K562 (cell line): ENCODE measurements around the gene WWOX. TPM values are rescaled to one million over a fixed set of nuclear protein-coding genes. Genes with fewer than 3 reads are reported as not detected.

Source experiments
- ATAC-seq: fragments of 200-7000 bp; cut with Tn5 transposase; 3 replicates; pipeline ENCODE4 v1.9.1; 2020; ENCODE audit warnings: moderate library complexity
- BruUV-seq: library from RNA; stranded (reverse); fragments of 400-500 nt; replicated peaks from 2 replicates; lab custom pipeline; 2021; lab: Mats Ljungman, UMichigan
- CTCF ChIA-PET: fragments of 300-600 bp; formaldehyde crosslinking; extraction: SDS; loops from one replicate; lab custom pipeline; 2021; ENCODE audit warnings: low intra/inter-chr PET ratio; lab: Yijun Ruan, JAX
- POLR2A ChIA-PET: fragments of 300-600, 350-650 bp; sonication (Branson Sonifier 250); formaldehyde crosslinking; extraction: SDS; loops from one replicate; lab custom pipeline; 2021; ENCODE audit warnings: antibody characterized with exemption, inconsistent platforms; lab: Yijun Ruan, JAX
- DNase-seq, 4 experiments: peaks; one replicate each; pipeline versions ENCODE4 v3.0.0 to v3.0.0-alpha.2; 2011 to 2018; ENCODE audit warnings: low spot score in 3 of 4, mixed read lengths in 3 of 4; ENCODE audit errors: extremely low read depth in 1 of 4
- FAIRE-seq: peaks from 2 replicates; lab custom pipeline; 2011; peaks lifted over from hg19 to GRCh38; lab: Jason Lieb, UNC
- H2AFZ ChIP-seq: 2 replicates; pipeline ENCODE4 v1.6.0; 2011; ENCODE audit warnings: low read depth, low read length, control low read depth, inconsistent platforms
- H3K27ac ChIP-seq: fragments of 200-600 bp; 3 replicates; pipeline ENCODE4 v1.8.0; 2011; ENCODE audit warnings: low read depth, mild to moderate bottlenecking, control low read depth, inconsistent platforms, low read length, moderate library complexity, mixed read lengths; ENCODE audit errors: extremely low read depth
- H3K27me3 ChIP-seq, 2 experiments: fragments of 300-600 bp in 1 of 2; 2 replicates in 1 of 2; 3 replicates in 1 of 2; pipeline versions ENCODE4 v1.6.0 to v1.8.0; 2011; ENCODE audit warnings: inconsistent platforms in 2 of 2, low read length in 2 of 2, mild to moderate bottlenecking in 1 of 2, mixed read lengths in 1 of 2, moderate library complexity in 1 of 2; ENCODE audit not compliant: control insufficient read depth in 2 of 2, insufficient read depth in 2 of 2
- H3K36me3 ChIP-seq: fragments of 300-600 bp; 3 replicates; pipeline ENCODE4 v1.8.0; 2011; ENCODE audit warnings: mild to moderate bottlenecking, low read length, inconsistent platforms; ENCODE audit not compliant: control insufficient read depth, insufficient read depth
- H3K4me1 ChIP-seq, 2 experiments: fragments of 200-600 bp in 1 of 2; replicated peaks in 1 of 2; 2 replicates in 1 of 2; 3 replicates in 1 of 2; pipeline versions ENCODE4 v1.5.1 to v1.8.0; 2011; ENCODE audit warnings: inconsistent platforms in 2 of 2, low read length in 2 of 2, mild to moderate bottlenecking in 1 of 2, mixed read lengths in 1 of 2, moderate library complexity in 1 of 2; ENCODE audit not compliant: control insufficient read depth in 2 of 2, insufficient read depth in 2 of 2
- H3K4me2 ChIP-seq: 2 replicates; pipeline ENCODE4 v1.6.1; 2011; ENCODE audit warnings: low read length, control low read depth, inconsistent platforms, mixed read lengths; ENCODE audit not compliant: insufficient read depth
- H3K4me3 ChIP-seq: fragments of 200-600 bp; sonication (generic), shearing (Covaris generic); 2 replicates; pipeline ENCODE4 v1.5.1; 2016; ENCODE audit warnings: control low read depth, inconsistent platforms
- H3K79me2 ChIP-seq: fragments of 200-600 bp; 3 replicates; pipeline ENCODE4 v1.8.0; 2011; ENCODE audit warnings: low read length, inconsistent platforms; ENCODE audit not compliant: control insufficient read depth, insufficient read depth
- H3K9ac ChIP-seq, 2 experiments: 2 replicates each; pipeline versions ENCODE4 v1.6.0 to v1.6.1; 2011; ENCODE audit warnings: low read depth in 2 of 2, low read length in 2 of 2, control low read depth in 1 of 2, inconsistent platforms in 1 of 2, mild to moderate bottlenecking in 1 of 2, mixed read lengths in 1 of 2; ENCODE audit not compliant: insufficient read depth in 1 of 2
- H3K9me1 ChIP-seq: one replicate; pipeline ENCODE4 v1.6.0; 2011; ENCODE audit warnings: inconsistent platforms, mild to moderate bottlenecking, low read length, moderate library complexity; ENCODE audit not compliant: control insufficient read depth, insufficient read depth
- H3K9me3 ChIP-seq: replicated peaks from 2 replicates; pipeline ENCODE4 v1.5.1; 2011; ENCODE audit warnings: low read depth, low read length, inconsistent platforms; ENCODE audit not compliant: control insufficient read depth, insufficient read depth
- H4K20me1 ChIP-seq: replicated peaks from 2 replicates; pipeline ENCODE4 v1.6.1; 2011; ENCODE audit warnings: low read length, inconsistent platforms, mixed read lengths; ENCODE audit not compliant: control insufficient read depth, insufficient read depth
- HIVEP1 ChIP-seq: fragments of 250-450 bp; sonication (Bioruptor Pico); IDR thresholded peaks from 2 replicates; pipeline ENCODE4 v1.4.0; 2020; ENCODE audit warnings: mild to moderate bottlenecking
- KLF13 ChIP-seq: fragments of 450-650 bp; IDR thresholded peaks from 2 replicates; pipeline ENCODE4 v1.6.1; 2016; ENCODE audit warnings: missing genetic modification characterization, low read depth, mild to moderate bottlenecking, missing compliant biosample characterization, moderate library complexity, borderline replicate concordance
- MED1 ChIP-seq: sonication (generic); formaldehyde crosslinking; IDR thresholded peaks from 2 replicates; pipeline ENCODE4 v1.8.1; 2023; ENCODE audit warnings: missing genetic modification reagents, borderline replicate concordance
- PTTG1 ChIP-seq: fragments of 450-650 bp; IDR thresholded peaks from 2 replicates; pipeline ENCODE4 v1.6.1; 2016; ENCODE audit warnings: low read depth, mild to moderate bottlenecking, missing genetic modification characterization, missing compliant biosample characterization
- TAF9B ChIP-seq: fragments of 450-650 bp; IDR thresholded peaks from 2 replicates; pipeline ENCODE4 v1.6.1; 2018; ENCODE audit warnings: mild to moderate bottlenecking; ENCODE audit not compliant: partially characterized antibody
- THRAP3 ChIP-seq: fragments of 450-650 bp; IDR thresholded peaks from 2 replicates; pipeline ENCODE4 v1.6.1; 2016; ENCODE audit warnings: mild to moderate bottlenecking, inconsistent platforms, borderline replicate concordance
- ZNF239 ChIP-seq: fragments of 250-450 bp; sonication (Bioruptor Pico); IDR thresholded peaks from 2 replicates; pipeline ENCODE4 v1.4.0; 2020; ENCODE audit warnings: mild to moderate bottlenecking
- ZZZ3 ChIP-seq: fragments of 450-650 bp; IDR thresholded peaks from 2 replicates; pipeline ENCODE4 v1.6.1; 2016; ENCODE audit warnings: antibody characterized with exemption, mild to moderate bottlenecking, moderate library complexity
- WGBS: fragments of 100-300 bp; shearing (Covaris generic); methylation state at CpG from one replicate; pipeline ENCODE4 v1.1.6; 2016; ENCODE audit warnings: low coverage, mixed read lengths; ENCODE audit not compliant: insufficient coverage; ENCODE audit errors: missing lambda C conversion rate; 5-methylcytosine and 5-hydroxymethylcytosine counted together
- in situ Hi-C: fragments of 300-500 bp; cut with MboI; formaldehyde crosslinking; loops from 4 replicates; pipeline ENCODE4 v1.15.0; 2018; ENCODE audit warnings: inconsistent platforms, mixed read lengths
- intact Hi-C: fragments of 100-400 bp; cut with micrococcal nuclease; formaldehyde crosslinking; loops from 2 replicates; pipeline ENCODE4 v1.14.2; 2022
- polyA plus RNA-seq, 8 experiments: library from polyadenylated mRNA; depleted of rRNA in 4 of 8; stranded (reverse) in 5 of 8; unstranded in 3 of 8; fragments of >200 nt; fragmentation: Nextera tagmentation in 2 of 8; fragmentation: Illumina TruSeq in 1 of 8; extraction: Ambion mirVana in 2 of 8; extraction: Trizol in 1 of 8; gene quantifications; 2 replicates each; pipeline versions ENCODE4 v1.2.1 to v1.2.3, GENCODE V29; 2011 to 2014; ENCODE audit warnings: inconsistent platforms in 1 of 8, missing spikeins in 1 of 8
- total RNA-seq, 7 experiments: library from RNA; depleted of rRNA in 6 of 7; stranded (reverse); fragments of >200 nt in 6 of 7; fragmentation: Illumina TruSeq in 2 of 7; extraction: Trizol in 2 of 7; gene quantifications; 2 replicates each; pipeline versions ENCODE4 v1.2.1 to v1.2.3, GENCODE V29; 2011 to 2021; ENCODE audit warnings: low replicate concordance in 1 of 7
- TF ChIP-seq, protein P1 (sequence below): fragments of 450-650 bp; IDR thresholded peaks from 2 replicates; pipeline ENCODE4 v1.6.1; 2014; ENCODE audit warnings: low read depth, mild to moderate bottlenecking, moderate library complexity, borderline replicate concordance
- TF ChIP-seq, protein P2 (sequence below), 2 experiments: fragments of 450-650 bp; formaldehyde crosslinking in 1 of 2; IDR thresholded peaks; 2 replicates each; pipeline versions ENCODE4 v1.4.0 to v1.6.1; 2014 to 2020; ENCODE audit warnings: mild to moderate bottlenecking in 2 of 2, borderline replicate concordance in 1 of 2, low read depth in 1 of 2
- TF ChIP-seq, protein P3 (sequence below): conservative IDR thresholded peaks from 2 replicates; pipeline ENCODE4 v1.6.1; 2011; ENCODE audit warnings: low read depth, mild to moderate bottlenecking, low read length; ENCODE audit not compliant: control insufficient read depth

Gene WWOX
- total and polyA plus RNA-seq, 9 of the 15 experiments (the other 6 are each of a cell fraction or from before 2014, with no cell fraction given): 1.6 to 22.7 (median 8.1) TPM

DNA sequence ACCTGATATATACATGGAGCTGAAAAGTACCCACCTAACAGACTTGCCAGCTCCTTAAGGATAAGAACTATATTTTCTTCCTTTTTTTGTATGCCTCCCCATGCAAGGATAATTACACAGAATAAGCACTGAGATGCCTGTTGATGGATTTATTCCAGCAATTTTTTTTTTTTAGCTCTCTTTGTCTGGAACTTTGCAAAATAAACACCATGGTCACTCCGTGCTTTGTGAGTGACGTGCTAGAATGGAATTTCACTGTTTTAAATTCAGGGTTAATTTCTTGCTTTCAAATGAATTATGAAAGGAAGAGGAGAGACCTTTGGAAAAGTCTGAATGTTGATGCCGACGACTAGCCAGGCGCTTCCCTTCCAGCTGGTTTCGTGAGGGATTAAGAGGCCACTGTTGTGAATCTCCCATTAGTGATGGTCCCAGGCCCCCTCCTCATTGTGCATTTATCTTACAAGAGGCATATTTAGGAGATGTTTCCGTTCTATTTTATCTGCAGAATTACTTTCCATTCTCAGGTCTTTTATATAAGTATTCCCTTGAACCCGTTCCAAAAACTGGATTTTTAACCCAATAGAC, 529.1 kb downstream of the WWOX start:
- ATAC-seq (no peak), FAIRE-seq (no peak), DNase-seq (no peak)
- H3K4me1 ChIP-seq: no peaks in the 10 kb centered on the region
- H3K4me2 ChIP-seq: no peak overlapping the region
- no peaks in the 10 kb centered on the region for H3K79me2 ChIP-seq
- no peaks in the 10 kb centered on the region for H3K9me1 ChIP-seq
- WGBS: 3% methylated on average over 8 of the region's 8 CpGs
- in situ Hi-C loops (no loop called here), intact Hi-C loops (no loop called here)
- no peaks in the 10 kb centered on the region for H3K36me3 ChIP-seq
- H3K9ac ChIP-seq: no peak overlapping the region
- H4K20me1 ChIP-seq: no peaks in the 10 kb centered on the region
- peaks cover 5 to 8% of the 10 kb centered on the region in 2 experiments; a peak in 3 of 5 replicates for H3K27me3 ChIP-seq
- TF ChIP-seq TAF9B (no peak), KLF13 (tag) (no peak), THRAP3 (no peak), HIVEP1 (no peak), PTTG1 (tag) (no peak), ZZZ3 (no peak), MED1 (CRISPR knock-in tag) (no peak), ZNF239 (CRISPR knock-in tag) (no peak)
- TF ChIP-seq, protein P1, sequence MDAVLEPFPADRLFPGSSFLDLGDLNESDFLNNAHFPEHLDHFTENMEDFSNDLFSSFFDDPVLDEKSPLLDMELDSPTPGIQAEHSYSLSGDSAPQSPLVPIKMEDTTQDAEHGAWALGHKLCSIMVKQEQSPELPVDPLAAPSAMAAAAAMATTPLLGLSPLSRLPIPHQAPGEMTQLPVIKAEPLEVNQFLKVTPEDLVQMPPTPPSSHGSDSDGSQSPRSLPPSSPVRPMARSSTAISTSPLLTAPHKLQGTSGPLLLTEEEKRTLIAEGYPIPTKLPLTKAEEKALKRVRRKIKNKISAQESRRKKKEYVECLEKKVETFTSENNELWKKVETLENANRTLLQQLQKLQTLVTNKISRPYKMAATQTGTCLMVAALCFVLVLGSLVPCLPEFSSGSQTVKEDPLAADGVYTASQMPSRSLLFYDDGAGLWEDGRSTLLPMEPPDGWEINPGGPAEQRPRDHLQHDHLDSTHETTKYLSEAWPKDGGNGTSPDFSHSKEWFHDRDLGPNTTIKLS: no peak
- TF ChIP-seq, protein P2, sequence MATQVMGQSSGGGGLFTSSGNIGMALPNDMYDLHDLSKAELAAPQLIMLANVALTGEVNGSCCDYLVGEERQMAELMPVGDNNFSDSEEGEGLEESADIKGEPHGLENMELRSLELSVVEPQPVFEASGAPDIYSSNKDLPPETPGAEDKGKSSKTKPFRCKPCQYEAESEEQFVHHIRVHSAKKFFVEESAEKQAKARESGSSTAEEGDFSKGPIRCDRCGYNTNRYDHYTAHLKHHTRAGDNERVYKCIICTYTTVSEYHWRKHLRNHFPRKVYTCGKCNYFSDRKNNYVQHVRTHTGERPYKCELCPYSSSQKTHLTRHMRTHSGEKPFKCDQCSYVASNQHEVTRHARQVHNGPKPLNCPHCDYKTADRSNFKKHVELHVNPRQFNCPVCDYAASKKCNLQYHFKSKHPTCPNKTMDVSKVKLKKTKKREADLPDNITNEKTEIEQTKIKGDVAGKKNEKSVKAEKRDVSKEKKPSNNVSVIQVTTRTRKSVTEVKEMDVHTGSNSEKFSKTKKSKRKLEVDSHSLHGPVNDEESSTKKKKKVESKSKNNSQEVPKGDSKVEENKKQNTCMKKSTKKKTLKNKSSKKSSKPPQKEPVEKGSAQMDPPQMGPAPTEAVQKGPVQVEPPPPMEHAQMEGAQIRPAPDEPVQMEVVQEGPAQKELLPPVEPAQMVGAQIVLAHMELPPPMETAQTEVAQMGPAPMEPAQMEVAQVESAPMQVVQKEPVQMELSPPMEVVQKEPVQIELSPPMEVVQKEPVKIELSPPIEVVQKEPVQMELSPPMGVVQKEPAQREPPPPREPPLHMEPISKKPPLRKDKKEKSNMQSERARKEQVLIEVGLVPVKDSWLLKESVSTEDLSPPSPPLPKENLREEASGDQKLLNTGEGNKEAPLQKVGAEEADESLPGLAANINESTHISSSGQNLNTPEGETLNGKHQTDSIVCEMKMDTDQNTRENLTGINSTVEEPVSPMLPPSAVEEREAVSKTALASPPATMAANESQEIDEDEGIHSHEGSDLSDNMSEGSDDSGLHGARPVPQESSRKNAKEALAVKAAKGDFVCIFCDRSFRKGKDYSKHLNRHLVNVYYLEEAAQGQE (IDR thresholded peaks at IDR 0.05; ENCODE audit: borderline replicate concordance): no peak
- TF ChIP-seq, protein P2 (CRISPR knock-in tag; IDR thresholded peaks at IDR 0.05; ENCODE audit: low read depth): no peak
- TF ChIP-seq, protein P3, sequence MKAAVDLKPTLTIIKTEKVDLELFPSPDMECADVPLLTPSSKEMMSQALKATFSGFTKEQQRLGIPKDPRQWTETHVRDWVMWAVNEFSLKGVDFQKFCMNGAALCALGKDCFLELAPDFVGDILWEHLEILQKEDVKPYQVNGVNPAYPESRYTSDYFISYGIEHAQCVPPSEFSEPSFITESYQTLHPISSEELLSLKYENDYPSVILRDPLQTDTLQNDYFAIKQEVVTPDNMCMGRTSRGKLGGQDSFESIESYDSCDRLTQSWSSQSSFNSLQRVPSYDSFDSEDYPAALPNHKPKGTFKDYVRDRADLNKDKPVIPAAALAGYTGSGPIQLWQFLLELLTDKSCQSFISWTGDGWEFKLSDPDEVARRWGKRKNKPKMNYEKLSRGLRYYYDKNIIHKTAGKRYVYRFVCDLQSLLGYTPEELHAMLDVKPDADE: no peak
- H3K27ac ChIP-seq: no peak overlapping the region
- no peaks in the 10 kb centered on the region for H3K9me3 ChIP-seq
- ChIA-PET CTCF (interaction anchor here (0.5 kb wide), 1 partner anchor 258 kb away, joined by 6 read pairs; no protein-coding TSS in a partner anchor), POLR2A (interaction anchor here (0.7 kb wide), 1 partner anchor 21 kb away, joined by 3 read pairs; no protein-coding TSS in a partner anchor)
- no peak overlapping the region for H2AFZ ChIP-seq
- no peak overlapping the region for H3K4me3 ChIP-seq
- BruUV-seq: no TSS peak
